HEK293 (cell line): Measurements from ENCODE around the gene ICOS.

ENCODE experiments used
- CTCF ChIP-seq: fragments of 450-650 bp; formaldehyde crosslinking; IDR thresholded peaks from 2 replicates; pipeline ENCODE4 v1.5.1; 2016; ENCODE audit warnings: missing biosample characterization, missing genetic modification characterization
- GLI4 ChIP-seq: fragments of 450-650 bp; formaldehyde crosslinking; IDR thresholded peaks from 2 replicates; pipeline ENCODE4 v1.5.1; 2016; ENCODE audit warnings: missing biosample characterization, missing genetic modification characterization
- HOXA7 ChIP-seq: sonication (generic); formaldehyde crosslinking; IDR thresholded peaks from 2 replicates; pipeline ENCODE4 v1.8.1; 2022; ENCODE audit warnings: missing genetic modification reagents, borderline replicate concordance
- MYNN ChIP-seq: fragments of 450-650 bp; formaldehyde crosslinking; IDR thresholded peaks from 2 replicates; pipeline ENCODE4 v1.5.1; 2016; ENCODE audit warnings: missing biosample characterization, missing genetic modification characterization, borderline replicate concordance
- TCF7L2 ChIP-seq: IDR thresholded peaks from 2 replicates; pipeline ENCODE4 v1.6.1; 2011; ENCODE audit warnings: low read depth, mild to moderate bottlenecking, inconsistent platforms, low read length, moderate library complexity, borderline replicate concordance
- ZNF114 ChIP-seq: fragments of 450-650 bp; formaldehyde crosslinking; IDR thresholded peaks from 2 replicates; pipeline ENCODE4 v1.5.0; 2017; ENCODE audit warnings: missing biosample characterization, missing genetic modification characterization
- ZNF140 ChIP-seq: fragments of 450-650 bp; formaldehyde crosslinking; IDR thresholded peaks from 2 replicates; pipeline ENCODE4 v1.5.1; 2016; ENCODE audit warnings: missing biosample characterization, missing genetic modification characterization
- ZNF19 ChIP-seq: fragments of 450-650 bp; formaldehyde crosslinking; IDR thresholded peaks from 2 replicates; pipeline ENCODE4; 2016; ENCODE audit warnings: missing biosample characterization, missing genetic modification characterization, low read depth
- ZNF292 ChIP-seq: fragments of 450-650 bp; formaldehyde crosslinking; IDR thresholded peaks from 2 replicates; pipeline ENCODE4 v1.5.1; 2016; ENCODE audit warnings: low read depth, missing biosample characterization, missing genetic modification characterization, borderline replicate concordance
- ZNF324 ChIP-seq: fragments of 450-650 bp; formaldehyde crosslinking; IDR thresholded peaks from 2 replicates; pipeline ENCODE4 v1.5.1; 2016; ENCODE audit warnings: missing biosample characterization, missing genetic modification characterization
- ZNF354C ChIP-seq: fragments of 450-650 bp; formaldehyde crosslinking; IDR thresholded peaks from 2 replicates; pipeline ENCODE4 v1.5.1; 2016; ENCODE audit warnings: missing biosample characterization, missing genetic modification characterization, low read depth, borderline replicate concordance
- ZNF518A ChIP-seq: fragments of 450-650 bp; formaldehyde crosslinking; conservative IDR thresholded peaks from 2 replicates; pipeline ENCODE4 v1.5.1; 2016; ENCODE audit warnings: low read depth, missing biosample characterization, missing genetic modification characterization
- ZNF670 ChIP-seq: fragments of 450-650 bp; formaldehyde crosslinking; IDR thresholded peaks from 2 replicates; pipeline ENCODE4 v1.5.1; 2016; ENCODE audit warnings: missing biosample characterization, missing genetic modification characterization, low read depth
- ZNF785 ChIP-seq: fragments of 450-650 bp; formaldehyde crosslinking; IDR thresholded peaks from 2 replicates; pipeline ENCODE4 v1.5.1; 2016; ENCODE audit warnings: missing biosample characterization, missing genetic modification characterization

GRCh38 chr2:203993560-203993959 is 57.0 kb downstream of the ICOS start:
- TF ChIP-seq CTCF (tag by site-specific recombination) (no peak), ZNF785 (tag by site-specific recombination) (no peak), ZNF292 (tag by site-specific recombination) (no peak), MYNN (tag by site-specific recombination) (no peak), ZNF354C (no peak), ZNF518A (no peak), ZNF114 (tag by site-specific recombination) (no peak), TCF7L2 (no peak), GLI4 (no peak), HOXA7 (CRISPR knock-in tag) (no peak), ZNF19 (tag by site-specific recombination) (no peak), ZNF670 (tag by site-specific recombination) (no peak), ZNF140 (tag by site-specific recombination) (no peak), ZNF324 (tag by site-specific recombination) (no peak)
